GM19467 (cell line): ENCODE data around the gene LAMP1.
"Not testable (repeated sequence)": the region's sequence is repeated elsewhere in the genome, so short reads cannot be mapped to it uniquely, and the experiment has no call there.

Experiments used
- ATAC-seq: cut with Tn5 transposase; IDR thresholded peaks from one replicate; pipeline ENCODE4 v1.9.1; 2021; ENCODE audit warnings: mild to moderate bottlenecking, moderate library complexity; ENCODE audit not compliant: unreplicated experiment

The LAMP1 gene

DNA sequence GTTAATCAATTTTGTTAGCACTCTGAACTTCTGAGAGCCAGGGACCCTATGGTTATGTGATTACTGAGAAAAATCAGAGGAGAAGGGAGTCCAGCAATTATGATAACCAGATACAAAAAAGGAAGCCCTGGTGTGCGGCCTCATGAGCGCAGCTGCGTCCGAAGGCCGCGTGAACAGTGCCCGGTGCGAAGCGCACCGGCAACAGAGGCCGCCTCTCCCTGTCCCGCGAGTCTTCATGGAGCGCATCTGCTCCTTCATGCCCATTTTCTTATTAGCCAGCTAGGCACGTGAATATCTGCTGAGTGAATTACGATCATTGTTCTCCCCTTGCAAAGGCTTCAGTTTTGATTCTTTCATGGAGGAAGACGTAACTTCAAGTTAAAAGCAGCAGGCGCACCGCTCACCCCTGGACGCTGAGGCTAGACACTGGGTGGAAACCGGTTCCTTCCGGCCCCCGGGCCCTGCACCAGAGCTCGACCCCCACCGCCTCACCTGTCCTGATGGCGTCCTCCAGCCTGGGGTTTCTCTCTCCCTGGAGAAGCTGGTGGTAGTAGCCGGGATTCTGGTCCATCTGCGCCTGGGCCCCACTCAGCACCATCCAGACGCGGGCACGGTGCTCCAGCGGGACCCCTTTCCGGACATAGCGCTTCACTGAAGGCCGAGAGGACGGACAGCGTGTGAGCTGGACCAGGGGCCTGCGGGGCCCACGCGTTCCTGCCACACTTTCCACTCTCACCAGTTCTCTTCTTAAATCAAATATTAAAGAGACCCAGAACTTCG, 58.0 kb downstream of the LAMP1 start:
- ATAC-seq = no peak

DNA sequence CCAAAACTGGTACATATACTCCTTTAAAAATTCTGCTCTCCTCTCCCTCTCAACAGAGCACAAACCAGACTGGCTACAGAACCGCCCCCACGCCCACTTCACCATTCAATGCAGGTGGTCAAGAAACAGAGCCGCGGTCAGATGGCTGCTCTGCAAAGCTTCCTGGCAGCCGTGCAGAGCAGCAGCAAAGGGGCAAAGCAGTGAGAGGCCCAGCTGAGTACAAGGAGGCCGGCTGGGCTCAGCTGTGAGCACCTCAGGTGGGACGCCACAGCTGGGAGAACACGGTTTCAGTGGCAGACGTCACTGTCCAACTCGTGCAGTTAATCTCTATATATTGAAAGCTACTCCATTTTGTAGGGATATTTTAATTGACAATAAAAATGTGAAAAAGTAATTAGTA, 58.6 kb downstream of the LAMP1 start:
- ATAC-seq = no peak

GRCh38 chr13:113356596-113356995, 59.6 kb downstream of the LAMP1 start:
- no peak for ATAC-seq

DNA sequence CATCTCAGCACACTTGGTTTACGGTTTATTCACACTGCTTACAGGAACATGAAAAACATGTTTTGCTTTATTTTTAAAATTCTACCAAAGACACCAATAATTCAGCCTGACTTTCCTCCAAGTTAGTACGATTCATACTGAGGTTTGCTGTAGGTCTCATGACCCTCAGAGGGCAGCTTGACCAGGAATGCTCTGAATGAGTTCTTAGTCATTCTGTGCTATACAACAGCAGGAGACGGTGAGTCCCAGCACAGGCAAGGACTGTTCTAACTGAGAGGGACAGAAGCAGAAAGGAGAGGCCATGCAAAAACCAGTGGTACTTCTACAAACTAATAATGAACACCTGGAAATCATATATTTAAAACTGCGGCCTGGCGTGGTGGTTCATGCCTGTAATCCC, 60.5 kb downstream of the LAMP1 start:
- ATAC-seq = no peak

- no peak for ATAC-seq
Measured at GRCh38 chr13:113358653-113359190, 61.7 kb downstream of the LAMP1 start.

DNA sequence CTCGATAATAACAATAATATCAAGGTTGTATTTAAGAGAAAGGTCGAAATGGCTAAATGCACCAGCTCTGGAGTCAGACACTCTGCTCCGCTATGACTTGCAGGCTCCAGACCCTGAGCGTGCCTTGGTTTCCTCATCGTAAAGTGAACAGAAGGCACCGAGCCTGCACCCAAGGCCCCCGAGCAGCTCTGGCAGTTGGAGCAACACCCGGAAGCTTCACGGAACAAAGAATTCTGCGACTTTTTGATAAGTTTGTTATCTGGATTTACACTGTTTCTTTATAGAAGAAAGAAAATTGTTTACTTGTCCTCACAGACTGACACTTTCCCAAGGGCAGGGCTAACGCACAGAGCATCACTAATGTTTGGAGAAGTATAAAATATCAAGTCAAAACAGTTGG, 62.5 kb downstream of the LAMP1 start:
- no peak for ATAC-seq

GRCh38 chr13:113360446-113360845, 63.4 kb downstream of the LAMP1 start:
- no peak for ATAC-seq

GRCh38 chr13:113361406-113361805, 64.4 kb downstream of the LAMP1 start:
- ATAC-seq = no peak

DNA sequence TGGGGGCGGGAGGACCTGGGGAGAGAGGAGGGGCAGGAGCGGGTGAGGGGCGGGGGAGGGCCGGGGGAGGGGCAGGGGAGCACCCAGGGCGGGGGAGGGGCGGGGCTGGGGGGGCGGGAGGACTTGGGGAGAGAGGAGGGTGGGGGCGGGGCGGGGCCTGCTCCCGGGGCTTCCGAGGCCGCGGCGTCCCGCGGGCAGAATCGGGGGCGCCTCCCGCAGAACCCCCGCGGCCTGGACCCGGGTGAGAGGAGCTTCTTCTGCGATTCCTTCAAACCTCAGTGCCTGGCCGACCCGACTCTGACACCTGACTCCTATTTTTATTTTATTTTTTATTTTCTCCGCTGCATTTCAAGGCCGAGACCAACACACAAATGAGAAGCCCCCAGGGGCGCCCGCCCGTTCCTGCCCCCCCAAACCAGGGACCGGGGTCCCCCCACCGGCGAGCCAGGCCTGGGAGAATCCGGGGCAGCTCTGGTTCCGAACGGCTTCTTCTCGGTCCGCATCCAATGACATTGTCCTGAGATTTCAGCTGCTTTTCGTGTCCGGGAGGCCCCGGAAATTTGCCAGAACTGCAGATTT, 67.4 kb downstream of the LAMP1 start:
- no peak for ATAC-seq

DNA sequence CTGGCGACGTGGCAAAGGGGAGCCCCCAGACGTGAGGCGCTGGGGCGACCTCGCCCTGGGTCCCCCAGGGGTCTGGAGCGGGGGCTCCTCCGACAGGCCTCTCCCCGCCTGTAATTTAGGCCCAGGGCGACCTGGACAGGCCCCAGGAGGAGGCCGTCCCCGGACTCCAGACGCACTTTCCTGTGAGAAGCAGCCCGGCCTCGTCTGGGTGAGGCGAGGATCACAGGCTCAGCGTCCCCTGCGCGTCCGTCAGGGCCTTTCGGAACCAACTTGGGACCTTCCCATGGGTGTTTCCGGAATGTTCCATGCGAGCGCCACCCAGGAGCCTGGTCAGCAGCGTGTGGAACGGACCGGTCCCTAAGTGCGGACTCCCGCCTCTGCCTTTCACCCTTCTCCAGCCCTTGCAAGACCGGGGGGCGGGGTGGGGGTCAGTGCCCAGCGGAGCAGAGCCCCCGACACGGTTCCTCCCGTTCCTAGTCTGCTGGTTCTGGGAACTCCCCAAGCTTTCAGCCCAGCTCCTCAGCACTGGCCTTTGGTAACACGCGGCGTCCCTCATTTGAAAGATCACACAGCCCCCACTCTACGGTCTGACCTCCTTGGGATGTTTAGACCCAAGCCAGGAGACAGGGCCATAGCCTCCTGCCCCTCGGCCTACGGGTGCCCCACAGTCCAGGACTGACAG, 68.0 kb downstream of the LAMP1 start:
- ATAC-seq = no peak

DNA sequence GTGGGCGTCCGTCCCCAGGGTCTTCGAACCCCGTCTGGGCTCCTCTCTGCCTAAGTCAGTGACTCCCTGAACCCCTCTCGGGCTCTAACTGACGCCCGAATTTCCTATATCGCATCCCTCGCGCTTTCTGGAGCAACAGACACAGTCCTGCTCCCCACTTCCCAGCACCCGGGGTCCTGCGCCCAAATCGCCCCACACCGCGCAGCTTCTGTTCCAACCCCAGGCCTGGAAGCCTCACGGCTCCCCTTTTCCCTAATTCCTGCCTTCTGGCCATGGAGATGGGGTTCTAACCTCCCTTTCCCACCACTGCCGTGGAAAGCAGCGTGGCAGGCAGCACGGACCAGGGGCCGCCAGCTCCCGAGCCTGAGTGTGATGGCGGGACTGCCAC, 68.5 kb downstream of the LAMP1 start:
- ATAC-seq = no peak

DNA sequence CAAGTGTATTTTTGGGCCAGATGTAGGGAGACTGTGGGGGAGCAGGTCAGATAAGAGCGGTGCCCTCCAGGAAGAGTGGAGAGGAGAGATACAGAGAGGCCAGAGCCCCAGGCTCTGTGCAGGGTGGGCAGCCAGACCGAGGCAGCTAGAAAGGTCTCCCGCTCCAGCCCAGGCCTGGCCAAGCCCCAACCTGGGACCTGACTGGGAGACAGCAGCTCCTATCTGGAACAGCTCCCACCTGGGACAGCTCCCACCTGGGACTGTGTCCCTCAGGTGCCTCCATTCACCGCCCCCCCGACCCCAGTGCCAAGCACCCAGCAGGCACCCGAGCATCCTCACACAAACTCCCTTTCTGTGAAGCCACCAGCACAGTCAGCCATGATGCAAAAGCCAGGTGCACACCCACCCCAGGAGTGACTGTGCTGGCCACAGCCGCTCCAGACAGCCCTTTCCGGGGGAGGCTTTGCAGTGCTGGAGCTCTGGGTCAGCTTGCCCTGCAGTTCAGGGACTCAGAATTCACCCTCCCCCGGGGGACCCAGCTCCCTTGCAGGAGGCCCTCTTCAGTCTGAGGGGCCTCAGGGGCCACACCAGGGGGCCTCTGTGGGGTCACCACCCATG, 69.0 kb downstream of the LAMP1 start:
- ATAC-seq = no peak

DNA sequence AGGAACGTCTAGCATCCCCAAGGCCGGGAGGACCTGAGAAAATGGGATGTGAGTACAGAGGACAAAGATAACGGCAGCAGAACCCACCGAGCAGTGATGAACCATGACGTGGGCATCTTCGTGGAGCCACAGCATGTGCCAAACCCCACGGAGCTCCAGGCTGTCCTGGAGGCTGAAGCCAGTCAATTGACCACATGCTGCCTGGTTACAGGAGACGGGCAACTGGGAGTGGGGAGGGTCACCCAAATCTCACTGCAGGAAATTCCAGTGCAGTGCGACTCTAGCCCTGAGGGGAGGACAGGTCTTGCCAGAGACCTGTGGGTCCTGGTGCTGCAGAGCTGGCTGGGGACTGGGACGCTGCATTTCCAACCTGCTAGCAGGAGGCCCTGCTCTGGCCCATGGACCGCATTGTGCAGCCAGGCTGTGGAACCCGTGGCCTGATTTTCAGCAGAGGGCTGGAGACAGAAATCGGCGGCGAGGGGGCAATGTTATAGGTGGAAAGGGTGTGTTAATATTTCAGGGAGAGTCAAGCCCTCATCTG, 70.1 kb downstream of the LAMP1 start:
- ATAC-seq = no peak

GRCh38 chr13:113367771-113368170, 70.7 kb downstream of the LAMP1 start:
- ATAC-seq = no peak

DNA sequence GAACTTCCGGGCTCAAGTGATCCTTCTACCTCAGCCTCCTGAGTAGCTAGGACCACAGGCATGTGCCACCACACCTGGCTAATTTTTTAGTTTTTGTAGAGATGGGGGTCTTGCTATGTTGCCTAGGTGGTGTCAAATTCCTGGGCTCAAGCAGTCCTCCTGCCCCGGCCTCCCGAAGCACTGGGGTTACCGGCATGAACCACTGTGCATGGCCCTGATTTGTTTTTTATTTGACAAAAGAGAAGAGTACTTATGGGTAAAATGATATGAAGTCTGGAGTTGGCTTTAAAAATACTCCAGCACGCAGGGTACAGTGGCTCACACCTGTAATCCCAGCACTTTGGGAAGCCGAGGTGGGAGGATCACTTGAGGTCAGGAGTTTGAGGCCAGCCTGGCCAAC, 71.3 kb downstream of the LAMP1 start:
- ATAC-seq = not testable (repeated sequence)

DNA sequence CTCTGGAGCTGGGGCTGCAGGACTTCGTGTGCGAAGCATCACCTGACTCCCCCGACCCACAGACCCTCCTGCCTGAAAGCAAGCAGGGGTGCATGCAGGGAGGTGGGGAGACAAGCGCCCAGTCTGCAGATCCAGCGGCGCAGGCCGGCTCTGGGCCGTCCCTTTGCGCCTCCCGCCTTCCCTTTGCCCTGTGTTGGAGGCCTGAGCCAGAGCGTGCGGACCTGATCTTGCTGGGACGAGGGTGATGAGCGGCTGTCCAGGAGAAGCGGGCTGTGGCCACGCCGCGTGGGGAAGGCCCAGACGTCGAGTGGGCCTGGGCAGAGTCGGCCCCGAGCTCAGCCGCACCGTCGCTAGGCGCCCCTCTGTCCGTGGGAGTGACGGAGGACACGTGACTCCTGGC, 72.2 kb downstream of the LAMP1 start:
- ATAC-seq = no peak

- ATAC-seq = no peak
Measured at GRCh38 chr13:113369881-113370280, 72.8 kb downstream of the LAMP1 start.

DNA sequence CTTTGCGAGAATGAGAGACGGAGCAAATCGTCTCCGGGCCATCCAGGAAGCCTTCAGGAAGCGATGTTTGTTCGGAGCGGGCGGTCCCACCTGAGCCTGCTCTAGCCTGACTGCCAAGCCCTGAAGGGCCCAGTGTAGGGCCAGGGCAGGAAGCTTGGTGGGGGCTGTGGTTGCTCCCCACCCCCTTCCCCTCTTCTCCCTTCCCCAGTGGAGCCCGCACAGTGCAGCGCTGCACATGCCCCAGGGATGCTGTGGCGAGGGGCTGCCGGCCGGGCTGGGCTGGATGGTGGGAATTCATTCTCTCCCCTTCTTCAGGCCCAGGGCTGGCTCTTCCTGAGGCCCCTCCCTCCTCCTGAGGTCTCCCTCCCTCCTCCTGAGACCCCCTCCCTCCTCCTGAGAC, 74.0 kb downstream of the LAMP1 start:
- no peak for ATAC-seq

- not testable (repeated sequence) for ATAC-seq
Measured at GRCh38 chr13:113371701-113372100, 74.7 kb downstream of the LAMP1 start.
